ENCODE results near the gene TBC1D17.

GRCh38 chr19:49833599-49833998 is 43.9 kb upstream of the TBC1D17 start:
- no peak for TF ChIP-seq POLR2AphosphoS5 (IDR thresholded peaks at IDR 0.05)
- no peak for TF ChIP-seq CTCF (IDR thresholded peaks at IDR 0.05)
- TF ChIP-seq POLR2A (IDR thresholded peaks at IDR 0.05), result no peak
